SK-N-SH treated with all-trans-retinoic acid at 6 μM for 48 hours (cell line): Measurements from ENCODE around the gene SCN4A.

Source experiments
- ATAC-seq: fragments of 200-7000 bp; cut with Tn5 transposase; 3 replicates; pipeline ENCODE4 v1.9.1; 2020; ENCODE audit warnings: mild to moderate bottlenecking, moderate library complexity
- ARNTL ChIP-seq: fragments of 450-650 bp; formaldehyde crosslinking; IDR thresholded peaks from 2 replicates; pipeline ENCODE4 v1.5.0; 2020; ENCODE audit warnings: low read depth, mild to moderate bottlenecking, moderate library complexity, borderline replicate concordance
- BACH2 ChIP-seq: fragments of 250-450 bp; sonication (Bioruptor Pico); IDR thresholded peaks from 2 replicates; pipeline ENCODE4 v1.9.0; 2021; ENCODE audit warnings: mild to moderate bottlenecking, borderline replicate concordance
- CREB5 ChIP-seq: fragments of 250-450 bp; sonication (Bioruptor Pico); IDR thresholded peaks from 2 replicates; pipeline ENCODE4 v1.5.1; 2020; ENCODE audit warnings: low read depth, mild to moderate bottlenecking, moderate library complexity
- CSDC2 ChIP-seq: fragments of 250-450 bp; sonication (Bioruptor Pico); IDR thresholded peaks from 2 replicates; pipeline ENCODE4 v1.5.0; 2020; ENCODE audit warnings: mild to moderate bottlenecking, moderate library complexity
- CSRNP3 ChIP-seq: fragments of 250-450 bp; sonication (Bioruptor Pico); IDR thresholded peaks from 2 replicates; pipeline ENCODE4 v1.5.1; 2021; ENCODE audit warnings: mild to moderate bottlenecking, moderate library complexity
- ISL1 ChIP-seq: fragments of 250-450 bp; sonication (Bioruptor Pico); IDR thresholded peaks from 2 replicates; pipeline ENCODE4 v2.1.2; 2022; ENCODE audit warnings: mild to moderate bottlenecking, moderate library complexity
- OSR1 ChIP-seq: fragments of 250-450 bp; sonication (Bioruptor Pico); IDR thresholded peaks from 2 replicates; pipeline ENCODE4 v1.8.0; 2022; ENCODE audit warnings: moderate library complexity, mild to moderate bottlenecking, inconsistent platforms
- POU6F1 ChIP-seq: fragments of 250-450 bp; sonication (Bioruptor Pico); IDR thresholded peaks from 2 replicates; pipeline ENCODE4 v1.8.0; 2021; ENCODE audit warnings: low read depth, mild to moderate bottlenecking, moderate library complexity, borderline replicate concordance
- TCF4 ChIP-seq: fragments of 250-450 bp; sonication (Bioruptor Pico); IDR thresholded peaks from 2 replicates; pipeline ENCODE4 v1.8.0; 2021; ENCODE audit warnings: mild to moderate bottlenecking, moderate library complexity, borderline replicate concordance
- TOX ChIP-seq: fragments of 250-450 bp; sonication (Bioruptor Pico); IDR thresholded peaks from 2 replicates; pipeline ENCODE4 v1.8.0; 2021; ENCODE audit warnings: mild to moderate bottlenecking, moderate library complexity, borderline replicate concordance
- TSHZ2 ChIP-seq: fragments of 250-450 bp; sonication (Bioruptor Pico); IDR thresholded peaks from 2 replicates; pipeline ENCODE4 v1.5.0; 2020; ENCODE audit warnings: mild to moderate bottlenecking, moderate library complexity
- ZC3H10 ChIP-seq: fragments of 250-450 bp; sonication (Bioruptor Pico); IDR thresholded peaks from 2 replicates; pipeline ENCODE4 v1.5.1; 2021; ENCODE audit warnings: mild to moderate bottlenecking, moderate library complexity
- ZFP3 ChIP-seq: fragments of 250-450 bp; sonication (Bioruptor Pico); IDR thresholded peaks from 2 replicates; pipeline ENCODE4 v1.5.0; 2020; ENCODE audit warnings: mild to moderate bottlenecking, moderate library complexity
- ZFP30 ChIP-seq: fragments of 450-650 bp; formaldehyde crosslinking; IDR thresholded peaks from 2 replicates; pipeline ENCODE4 v1.5.0; 2022; ENCODE audit warnings: mild to moderate bottlenecking, moderate library complexity
- ZNF565 ChIP-seq: fragments of 450-650 bp; formaldehyde crosslinking; conservative IDR thresholded peaks from 2 replicates; pipeline ENCODE4 v1.5.0; 2020; ENCODE audit warnings: low read depth, mild to moderate bottlenecking, moderate library complexity
- ZNF70 ChIP-seq: fragments of 450-650 bp; formaldehyde crosslinking; IDR thresholded peaks from 2 replicates; pipeline ENCODE4 v1.5.0; 2020; ENCODE audit warnings: mild to moderate bottlenecking, moderate library complexity
- ZNF8 ChIP-seq: fragments of 450-650 bp; formaldehyde crosslinking; IDR thresholded peaks from 2 replicates; pipeline ENCODE4 v1.5.0; 2020; ENCODE audit warnings: mild to moderate bottlenecking, moderate library complexity

SCN4A gene

GRCh38 chr17:63955791-63956190, 16.9 kb downstream of the SCN4A start:
- ATAC-seq = no peak
- no peak for TF ChIP-seq TSHZ2 (CRISPR knock-in tag)
- TF ChIP-seq BACH2 (CRISPR knock-in tag) = no peak
- no peak for TF ChIP-seq ARNTL
- TF ChIP-seq ZFP30 (CRISPR knock-in tag) = no peak
- no peak for TF ChIP-seq ZC3H10 (CRISPR knock-in tag)
- no peak for TF ChIP-seq ZNF8 (CRISPR knock-in tag)
- TF ChIP-seq CREB5 (CRISPR knock-in tag) = no peak
- TF ChIP-seq CSDC2 (CRISPR knock-in tag) = no peak
- no peak for TF ChIP-seq ZFP3 (CRISPR knock-in tag)
- TF ChIP-seq ZNF565 (CRISPR knock-in tag) = no peak
- no peak for TF ChIP-seq ZNF70
- no peak for TF ChIP-seq ISL1
- no peak for TF ChIP-seq TOX (CRISPR knock-in tag)
- no peak for TF ChIP-seq CSRNP3 (CRISPR knock-in tag)
- TF ChIP-seq, all 23 proteins: peak for 0

- TF ChIP-seq TOX (CRISPR knock-in tag) = no peak
- no peak for TF ChIP-seq CREB5 (CRISPR knock-in tag)
- TF ChIP-seq TCF4 (CRISPR knock-in tag) = no peak
- TF ChIP-seq ZNF8 (CRISPR knock-in tag) = no peak
- TF ChIP-seq TSHZ2 (CRISPR knock-in tag) = no peak
- TF ChIP-seq ISL1 = no peak
- no peak for TF ChIP-seq CSDC2 (CRISPR knock-in tag)
- TF ChIP-seq ZNF70 = no peak
- no peak for TF ChIP-seq OSR1 (CRISPR knock-in tag)
- TF ChIP-seq BACH2 (CRISPR knock-in tag) = no peak
- TF ChIP-seq ARNTL = no peak
- TF ChIP-seq POU6F1 (CRISPR knock-in tag) = no peak
- ATAC-seq = no peak
Observed at GRCh38 chr17:63955232-63955631, 17.5 kb downstream of the SCN4A start.
